Pulmonary artery endothelial cell (primary cell): ENCODE results near the gene NUDT10. TPM values are rescaled to one million over a fixed set of nuclear protein-coding genes. Genes with fewer than 3 reads are reported as not detected.
"Not testable (repeated sequence)": the region's sequence is repeated elsewhere in the genome, so short reads cannot be mapped to it uniquely, and the experiment has no call there.

Source experiments
- DNase-seq: peaks from one replicate; pipeline ENCODE4 v3.0.0-alpha.2; 2011; ENCODE audit warnings: low read depth, low spot score
- total RNA-seq: library from RNA; depleted of rRNA; stranded (reverse); fragments of >200 nt; gene quantifications from 2 replicates; pipeline ENCODE4 v1.2.3, GENCODE V29; 2014

NUDT10 gene
- 0.59 and 0.81 TPM in 2 replicates for total RNA-seq

- no peak for DNase-seq
These were observed at the start of gene NUDT10 for GRCh38 chrX:51332188-51332942. TSS of gene NUDT10 (plus strand) at chrX:51332822. CDS start at chrX:51332966, 144 bp downstream.

- no peak for DNase-seq
These were observed 40.2 kb upstream of the NUDT10 start for GRCh38 chrX:51292421-51292820.

- no peak for DNase-seq
These were observed 36.5 kb upstream of the NUDT10 start for GRCh38 chrX:51296138-51296537.

- no peak for DNase-seq
These were observed 16.4 kb upstream of the NUDT10 start for GRCh38 chrX:51316271-51316670.

GRCh38 chrX:51332943-51333785 is 542 bp downstream of the NUDT10 start:
- not testable (repeated sequence) for DNase-seq

GRCh38 chrX:51334276-51334675 is 1.7 kb downstream of the NUDT10 start:
- DNase-seq, result no peak

GRCh38 chrX:51336584-51336983 is 4.0 kb downstream of the NUDT10 start:
- DNase-seq, result no peak

- no peak for DNase-seq
These were observed 28.6 kb downstream of the NUDT10 start for GRCh38 chrX:51361251-51361650.

- DNase-seq, result no peak
These were observed 44.0 kb downstream of the NUDT10 start for GRCh38 chrX:51376672-51377071.

Other genes starting within 250 kb of the NUDT10 start
- 7.9 and 13.0 TPM in 2 replicates for gene NUDT11, start 163.8 kb downstream of the NUDT10 start, total RNA-seq